DMS153 (cell line): Measurements from ENCODE around the gene ZFP36.
"Not testable (repeated sequence)": the region's sequence is repeated elsewhere in the genome, so short reads cannot be mapped to it uniquely, and the experiment has no call there.

Source experiments
- DNase-seq: peaks from one replicate; lab custom pipeline; 2025; lab: John Stamatoyannopoulos, UW

The ZFP36 gene

DNA sequence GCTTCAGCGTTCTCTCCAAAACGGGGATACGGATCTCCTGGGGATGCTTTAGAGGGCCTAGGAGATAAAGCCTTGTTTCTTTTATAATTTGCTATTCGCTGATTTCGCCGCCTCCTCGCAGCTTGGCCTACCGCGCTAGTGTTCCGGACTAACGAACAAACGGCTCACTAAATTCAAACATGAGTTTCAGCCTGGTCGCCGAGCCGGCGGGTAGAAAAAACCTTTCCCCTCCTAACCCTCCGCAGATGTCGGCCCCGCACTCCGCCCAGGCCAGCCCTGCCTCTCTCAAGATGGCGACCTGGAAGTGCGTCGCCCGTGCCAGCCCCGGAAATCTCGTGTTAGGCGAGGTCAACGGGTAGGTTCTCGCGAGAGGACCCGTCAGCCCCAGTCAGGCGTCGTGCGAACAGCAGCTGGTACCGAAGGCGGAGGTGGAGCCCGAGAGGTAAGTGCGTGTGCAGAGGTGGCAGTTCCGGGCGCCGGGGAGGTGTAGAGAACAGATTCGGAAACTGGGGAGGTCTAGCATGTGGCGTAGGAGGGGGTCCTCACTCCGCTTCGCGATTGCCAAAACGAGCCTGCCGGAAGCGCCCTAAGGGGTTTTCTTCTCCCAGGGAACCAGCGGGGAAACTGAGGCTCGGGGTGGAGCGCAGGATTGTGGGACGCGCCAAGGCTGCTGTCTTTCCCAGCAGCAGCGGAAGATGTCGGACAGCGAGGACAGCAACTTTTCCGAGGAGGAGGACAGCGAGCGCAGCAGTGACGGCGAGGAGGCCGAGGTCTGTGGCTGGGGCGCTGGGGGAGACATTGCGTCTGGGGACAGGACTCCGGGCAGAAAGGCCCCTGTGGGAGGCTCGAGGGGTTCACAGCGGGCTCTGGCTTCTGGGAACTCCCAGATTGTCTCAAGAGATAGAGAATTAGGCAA, 38.8 kb downstream of the ZFP36 start, which contains the start of gene SUPT5H:
TSS of gene SUPT5H (plus strand) at position 387 of the 916 bp plus-strand sequence. CDS start at position 696, 309 bp downstream.
- DNase-seq = peak; percentile 96

DNA sequence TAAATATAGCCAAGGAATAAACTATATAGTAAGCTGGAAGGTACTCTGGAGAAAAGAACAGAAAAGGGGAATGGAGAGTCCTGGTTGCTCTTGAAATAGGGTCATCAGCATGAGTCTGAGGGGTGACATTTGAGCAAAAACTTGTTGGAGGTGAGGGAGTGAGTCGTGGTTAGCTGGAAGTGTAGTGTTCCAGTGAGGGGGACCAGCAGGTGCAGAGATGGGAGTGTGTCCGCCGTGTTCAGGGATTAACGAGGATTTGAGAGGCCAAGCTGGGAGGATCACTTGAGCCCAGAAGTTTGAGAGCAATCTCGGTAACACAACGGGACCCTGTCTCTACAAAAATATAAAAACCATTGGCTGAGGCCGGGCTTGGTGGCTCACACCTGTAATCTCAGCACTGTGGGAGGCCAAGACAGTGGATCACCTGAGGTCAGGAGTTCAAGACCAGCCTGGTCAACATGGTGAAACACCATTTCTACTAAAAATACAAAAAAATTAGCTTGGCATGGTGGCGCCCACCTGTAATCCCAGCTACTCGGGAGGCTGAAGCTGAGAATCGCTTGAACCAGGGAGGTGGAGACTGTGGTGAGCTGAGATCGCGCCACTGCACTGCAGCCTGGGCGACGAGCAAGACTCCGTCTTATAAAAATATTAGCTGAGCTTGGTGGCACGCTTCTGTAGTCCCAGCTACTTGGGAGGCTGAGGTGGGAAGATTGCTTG, 39.9 kb downstream of the ZFP36 start:
- DNase-seq = no peak

DNA sequence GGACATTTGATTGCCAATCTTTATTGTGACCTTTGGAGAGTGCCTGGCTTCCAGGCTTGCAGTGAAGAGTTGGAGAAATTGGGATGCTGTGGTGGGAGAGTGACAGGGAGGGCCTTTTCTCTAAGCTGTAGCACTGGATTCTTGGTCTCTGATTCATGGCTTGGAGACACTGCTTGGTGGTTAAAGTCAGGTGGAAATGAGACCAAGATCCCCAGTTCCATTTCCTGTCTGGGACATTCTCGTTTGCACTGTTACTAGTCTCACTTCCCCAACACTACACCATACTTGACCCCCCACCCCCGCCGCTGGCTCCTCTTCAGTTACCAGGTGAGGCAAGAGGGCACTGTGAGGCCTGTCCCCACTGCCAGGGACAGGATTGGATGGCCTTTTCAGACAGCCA, 41.6 kb downstream of the ZFP36 start:
- DNase-seq = no peak

DNA sequence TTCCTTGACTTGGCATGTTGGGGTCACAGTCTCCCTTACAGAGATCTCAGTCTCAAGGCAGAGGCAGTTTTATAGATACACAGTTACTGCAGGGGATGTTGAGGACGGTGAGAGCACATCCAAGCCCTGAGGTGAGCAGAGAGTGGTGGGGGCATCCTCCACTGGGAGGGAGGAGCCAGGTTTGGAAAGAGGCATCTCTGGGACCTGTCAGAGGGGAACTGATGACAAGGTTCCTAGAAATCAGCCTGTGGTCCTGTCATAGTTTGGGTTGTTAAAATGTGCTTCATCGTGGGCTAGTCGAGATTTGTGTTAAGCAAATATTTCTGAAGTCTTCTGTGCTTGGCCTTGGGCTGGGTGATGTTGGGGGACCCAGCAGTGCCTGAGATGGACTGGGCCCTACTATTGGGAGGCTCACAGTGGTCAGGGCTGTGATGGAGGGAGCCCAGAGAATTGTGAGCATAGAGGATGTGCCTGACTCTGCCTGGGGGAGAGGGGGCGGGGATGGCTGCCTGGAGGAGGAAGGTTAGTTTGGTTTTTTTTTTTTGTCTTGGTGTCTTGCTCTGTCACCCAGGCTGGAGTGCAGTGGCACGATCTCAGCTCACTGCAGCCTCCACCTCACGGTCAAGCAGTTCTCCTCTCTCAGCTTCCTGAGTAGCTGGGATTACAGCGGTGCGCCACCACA, 42.6 kb downstream of the ZFP36 start:
- DNase-seq = no peak

DNA sequence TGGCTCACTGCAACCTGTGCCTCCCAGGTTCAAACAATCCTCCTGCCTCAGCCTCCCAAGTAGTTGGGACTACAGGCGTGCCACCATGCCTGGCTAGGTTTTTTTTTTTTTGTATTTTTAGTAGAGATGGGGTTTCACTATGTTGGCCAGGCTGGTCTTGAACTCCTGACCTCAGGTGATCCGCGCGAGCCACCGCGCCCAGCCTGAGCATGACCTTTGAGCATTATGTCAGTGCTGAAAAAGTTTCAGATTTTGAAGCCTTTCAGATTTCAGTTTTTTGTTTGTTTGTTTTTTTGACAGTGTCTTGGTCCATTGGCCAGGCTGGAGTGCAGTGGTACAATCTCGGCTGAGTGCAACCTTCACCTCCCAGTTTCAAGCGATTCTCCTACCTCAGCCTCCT, 44.6 kb downstream of the ZFP36 start:
- not testable (repeated sequence) for DNase-seq
